ENCODE measurements around the gene PLIN4.
A peak's percentile ranks its signal among the peaks of the same experiment; 100 is the strongest.

Gene PLIN4

GRCh38 chr19:4553092-4553695 is 34.9 kb upstream of the PLIN4 start:
- no peak for TF ChIP-seq CTCF (IDR thresholded peaks at IDR 0.05)
- TF ChIP-seq ZFX (IDR thresholded peaks at IDR 0.05; ENCODE audit: borderline replicate concordance) = no peak
- no peak overlapping the region for H3K27ac ChIP-seq

- H3K27ac ChIP-seq = no peak overlapping the region
- TF ChIP-seq ZFX (IDR thresholded peaks at IDR 0.05; ENCODE audit: borderline replicate concordance) = no peak
- TF ChIP-seq CTCF (IDR thresholded peaks at IDR 0.05) = no peak
Observed at GRCh38 chr19:4552525-4552819, 34.2 kb upstream of the PLIN4 start.

GRCh38 chr19:4550479-4551050 is 32.3 kb upstream of the PLIN4 start:
- no peak overlapping the region for H3K27ac ChIP-seq
- TF ChIP-seq CTCF (IDR thresholded peaks at IDR 0.05) (no peak), ZFX (IDR thresholded peaks at IDR 0.05; ENCODE audit: borderline replicate concordance) (no peak)

GRCh38 chr19:4550018-4550417 is 31.7 kb upstream of the PLIN4 start:
- H3K27ac ChIP-seq = no peak overlapping the region
- TF ChIP-seq CTCF (IDR thresholded peaks at IDR 0.05) = no peak
- TF ChIP-seq ZFX (IDR thresholded peaks at IDR 0.05; ENCODE audit: borderline replicate concordance) = no peak

GRCh38 chr19:4548238-4548584 is 29.9 kb upstream of the PLIN4 start:
- no peak overlapping the region for H3K27ac ChIP-seq
- TF ChIP-seq ZFX (IDR thresholded peaks at IDR 0.05; ENCODE audit: borderline replicate concordance) = no peak
- TF ChIP-seq CTCF (IDR thresholded peaks at IDR 0.05) = no peak

GRCh38 chr19:4547303-4548237 is 29.3 kb upstream of the PLIN4 start:
- no peak for TF ChIP-seq ZFX (IDR thresholded peaks at IDR 0.05; ENCODE audit: borderline replicate concordance)
- peak; percentile 73 for TF ChIP-seq CTCF (IDR thresholded peaks at IDR 0.05)
- H3K27ac ChIP-seq = no peak overlapping the region

Measured in 22Rv1 (cell line).